Measurements from ENCODE around the gene KLHL41. TPM values are rescaled to one million over a fixed set of nuclear protein-coding genes. Genes with fewer than 3 reads are reported as not detected.

The KLHL41 gene
- total RNA-seq = 1 to 10 TPM in 3 of 4 donors, under 1 TPM in 1; 0.99 to 2.9 (median 1.9) TPM

DNA sequence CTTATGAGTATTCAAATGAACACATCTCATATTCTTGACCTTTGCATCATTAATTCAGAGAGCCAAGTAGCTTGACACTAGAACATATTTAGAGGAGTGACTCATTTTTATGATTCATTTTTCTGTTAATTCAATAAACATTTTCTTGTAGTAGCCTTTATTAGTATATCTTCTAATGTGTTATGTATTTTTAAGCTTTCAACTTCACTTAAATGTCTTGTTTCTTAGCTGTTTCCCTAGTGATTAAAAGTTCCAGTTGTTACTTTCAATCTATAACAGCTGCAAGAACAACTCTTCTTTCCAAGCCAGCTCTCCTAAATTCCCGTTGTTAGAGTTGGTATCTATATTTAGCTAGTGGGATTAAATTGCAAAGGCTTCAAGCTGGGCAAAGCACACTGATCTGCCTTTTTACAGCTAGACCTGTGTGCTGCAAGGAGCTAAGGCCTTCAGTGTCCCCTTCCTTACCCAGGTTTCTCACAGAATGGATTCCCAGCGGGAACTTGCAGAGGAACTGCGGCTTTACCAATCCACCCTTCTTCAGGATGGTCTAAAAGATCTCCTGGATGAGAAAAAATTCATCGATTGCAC, at the start of gene KLHL41:
Gene KLHL41 (plus strand): TSS at position 405 of the 588 bp plus-strand sequence. CDS start 77 bp downstream, at position 482.
- no peaks in the 10 kb centered on the region for H3K9me3 ChIP-seq
- DNase-seq (ENCODE audit: extremely low spot score) = no peak
- H3K27me3 ChIP-seq = no peaks in the 10 kb centered on the region
- TF ChIP-seq, protein P1, sequence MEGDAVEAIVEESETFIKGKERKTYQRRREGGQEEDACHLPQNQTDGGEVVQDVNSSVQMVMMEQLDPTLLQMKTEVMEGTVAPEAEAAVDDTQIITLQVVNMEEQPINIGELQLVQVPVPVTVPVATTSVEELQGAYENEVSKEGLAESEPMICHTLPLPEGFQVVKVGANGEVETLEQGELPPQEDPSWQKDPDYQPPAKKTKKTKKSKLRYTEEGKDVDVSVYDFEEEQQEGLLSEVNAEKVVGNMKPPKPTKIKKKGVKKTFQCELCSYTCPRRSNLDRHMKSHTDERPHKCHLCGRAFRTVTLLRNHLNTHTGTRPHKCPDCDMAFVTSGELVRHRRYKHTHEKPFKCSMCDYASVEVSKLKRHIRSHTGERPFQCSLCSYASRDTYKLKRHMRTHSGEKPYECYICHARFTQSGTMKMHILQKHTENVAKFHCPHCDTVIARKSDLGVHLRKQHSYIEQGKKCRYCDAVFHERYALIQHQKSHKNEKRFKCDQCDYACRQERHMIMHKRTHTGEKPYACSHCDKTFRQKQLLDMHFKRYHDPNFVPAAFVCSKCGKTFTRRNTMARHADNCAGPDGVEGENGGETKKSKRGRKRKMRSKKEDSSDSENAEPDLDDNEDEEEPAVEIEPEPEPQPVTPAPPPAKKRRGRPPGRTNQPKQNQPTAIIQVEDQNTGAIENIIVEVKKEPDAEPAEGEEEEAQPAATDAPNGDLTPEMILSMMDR (IDR thresholded peaks at IDR 0.05) = no peak
- TF ChIP-seq POLR2A (IDR thresholded peaks at IDR 0.05; ENCODE audit: low read depth) = peak; percentile 61
- H3K4me3 ChIP-seq = no peak within 1 kb of the TSS
- peak within 1 kb of the TSS; percentile 56 to 68 (median 64) for H3K27ac ChIP-seq (replicated peaks in 1 of 4)
- peaks cover 0 to 37% (median 23%) of the 10 kb centered on the region in 4 donors for H3K4me1 ChIP-seq
- 67% methylated on average over 4 of the region's 4 CpGs for WGBS
- H3K36me3 ChIP-seq = peaks cover 0 to 15% (median 11%) of the 10 kb centered on the region in 4 donors
- intact Hi-C loops (cut with DNase I) = no loop called here

GRCh38 chr2:169461143-169461542, 48.4 kb upstream of the KLHL41 start:
- Histone ChIP-seq H3K9me3 (no peaks in the 10 kb centered on the region), H3K4me1 (peaks cover 0 to 17% (median 9%) of the 10 kb centered on the region in 4 donors), H3K36me3 (no peaks in the 10 kb centered on the region), H3K27me3 (no peaks in the 10 kb centered on the region), H3K4me3 (no peak overlapping the region), H3K27ac (replicated peaks in 1 of 4) (no peak overlapping the region)
- intact Hi-C loops (cut with DNase I) = no loop called here
- DNase-seq (ENCODE audit: extremely low spot score) = no peak
- TF ChIP-seq POLR2A (IDR thresholded peaks at IDR 0.05; ENCODE audit: low read depth) (no peak), EP300 (IDR thresholded peaks at IDR 0.05) (no peak), POLR2AphosphoS5 (IDR thresholded peaks at IDR 0.05) (no peak)
- TF ChIP-seq, protein P1 (IDR thresholded peaks at IDR 0.05) = no peak
- 95% methylated on average over 1 of the region's 1 CpG for WGBS

DNA sequence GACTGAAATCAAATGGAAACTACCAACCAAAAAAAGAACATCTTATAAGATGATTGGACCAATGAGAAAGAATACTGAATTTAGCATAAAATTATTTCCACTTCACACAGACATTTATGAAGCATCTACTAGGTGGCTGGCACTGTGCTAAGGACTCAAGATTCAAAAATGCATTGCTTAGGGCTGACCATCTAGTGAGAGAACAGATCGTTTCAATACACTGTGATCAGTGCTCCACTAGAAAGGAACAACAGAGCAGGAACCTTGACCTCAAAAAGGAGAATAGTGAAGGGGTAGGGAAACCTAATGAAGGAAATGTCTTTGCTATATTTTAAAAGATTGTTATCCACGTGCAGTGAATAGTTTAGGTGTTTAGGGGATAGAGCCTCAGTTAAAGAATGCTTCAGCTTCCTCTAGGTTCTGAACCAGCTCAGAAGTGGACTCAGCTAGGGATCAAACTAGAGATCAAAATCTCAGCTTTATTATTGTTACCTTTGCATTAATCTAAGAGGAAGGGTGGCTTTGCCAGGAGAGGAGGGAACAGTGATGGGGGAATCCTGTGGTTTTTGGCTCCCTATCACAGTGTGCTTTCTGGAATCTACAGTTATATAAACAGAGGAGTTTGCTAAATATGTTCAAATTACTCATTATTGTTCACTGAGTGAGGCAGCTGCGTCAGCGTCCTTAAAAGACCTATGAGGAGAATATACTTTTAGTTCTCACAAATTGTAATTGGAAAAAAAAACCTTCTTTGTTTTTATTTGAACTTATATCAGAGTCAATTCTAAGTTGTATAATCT, 46.4 kb upstream of the KLHL41 start:
- no peak overlapping the region for H3K27ac ChIP-seq (replicated peaks in 1 of 4)
- 36% methylated on average over 4 of the region's 4 CpGs for WGBS
- intact Hi-C loops (cut with DNase I) = no loop called here
- no peaks in the 10 kb centered on the region for H3K27me3 ChIP-seq
- peaks cover 0 to 17% (median 9%) of the 10 kb centered on the region in 4 donors for H3K4me1 ChIP-seq
- no peaks in the 10 kb centered on the region for H3K9me3 ChIP-seq
- no peak for DNase-seq (ENCODE audit: extremely low spot score)
- no peak overlapping the region for H3K4me3 ChIP-seq
- H3K36me3 ChIP-seq = no peaks in the 10 kb centered on the region
- TF ChIP-seq POLR2AphosphoS5 (IDR thresholded peaks at IDR 0.05) (no peak), EP300 (IDR thresholded peaks at IDR 0.05) (no peak), POLR2A (IDR thresholded peaks at IDR 0.05; ENCODE audit: low read depth) (no peak)
- TF ChIP-seq, protein P1 (IDR thresholded peaks at IDR 0.05) = no peak

- intact Hi-C loops (cut with DNase I) = no loop called here
- Histone ChIP-seq H3K4me1 (peaks cover 0 to 17% (median 9%) of the 10 kb centered on the region in 4 donors), H3K27me3 (no peaks in the 10 kb centered on the region), H3K4me3 (no peak overlapping the region), H3K36me3 (no peaks in the 10 kb centered on the region), H3K27ac (replicated peaks in 1 of 4) (no peak overlapping the region), H3K9me3 (no peaks in the 10 kb centered on the region)
- 97% methylated on average over 1 of the region's 1 CpG for WGBS
- DNase-seq (ENCODE audit: extremely low spot score) = no peak
- TF ChIP-seq, protein P1 (IDR thresholded peaks at IDR 0.05) = no peak
- TF ChIP-seq POLR2A (IDR thresholded peaks at IDR 0.05; ENCODE audit: low read depth) = no peak
- TF ChIP-seq POLR2AphosphoS5 (IDR thresholded peaks at IDR 0.05) = no peak
- no peak for TF ChIP-seq EP300 (IDR thresholded peaks at IDR 0.05)
These were observed 45.0 kb upstream of the KLHL41 start for GRCh38 chr2:169464466-169464865.
